NCI-H2227 (cell line): ENCODE data around the gene L1CAM.

Experiments
- DNase-seq: peaks from one replicate; lab custom pipeline; 2025; ENCODE audit not compliant: unreplicated experiment; lab: John Stamatoyannopoulos, UW

Gene L1CAM

GRCh38 chrX:153878969-153879653, 6.9 kb downstream of the L1CAM start:
- peak; percentile 85 for DNase-seq

- DNase-seq: no peak
Observed at GRCh38 chrX:153878345-153878744, 7.6 kb downstream of the L1CAM start.

DNA sequence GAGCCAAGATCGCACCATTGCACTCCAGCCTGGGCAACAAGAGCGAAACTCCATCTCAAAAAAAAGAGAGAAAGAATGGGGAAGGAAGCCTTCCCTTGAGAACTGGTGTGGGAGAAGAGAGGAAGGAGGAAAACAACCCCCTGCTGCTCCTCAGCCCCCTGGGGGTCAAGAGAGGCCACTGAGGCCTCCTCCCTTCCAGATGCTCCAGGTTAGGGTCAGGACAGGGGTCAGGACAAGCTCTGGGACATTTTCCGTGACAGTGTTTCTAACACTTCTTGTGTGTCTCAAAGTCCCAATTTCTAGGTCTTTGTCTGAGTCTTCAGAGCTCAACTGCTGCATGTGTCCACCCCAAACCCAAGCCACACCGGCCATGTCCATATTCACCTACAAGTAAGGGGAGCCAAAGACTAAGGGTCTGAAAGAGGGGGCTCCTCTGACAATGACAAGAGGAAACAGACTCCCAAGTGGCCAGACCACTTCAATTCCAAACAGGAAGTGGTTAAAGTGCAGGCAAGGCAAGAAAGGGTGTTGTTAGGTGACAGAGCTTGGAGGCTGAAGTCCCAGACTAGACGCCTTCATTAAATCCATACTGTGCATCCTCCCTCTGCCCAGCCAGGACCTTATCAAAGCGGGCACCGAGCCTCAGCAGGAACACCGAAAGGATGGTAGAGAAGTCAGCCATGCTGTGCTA, 8.3 kb downstream of the L1CAM start:
- no peak for DNase-seq

DNA sequence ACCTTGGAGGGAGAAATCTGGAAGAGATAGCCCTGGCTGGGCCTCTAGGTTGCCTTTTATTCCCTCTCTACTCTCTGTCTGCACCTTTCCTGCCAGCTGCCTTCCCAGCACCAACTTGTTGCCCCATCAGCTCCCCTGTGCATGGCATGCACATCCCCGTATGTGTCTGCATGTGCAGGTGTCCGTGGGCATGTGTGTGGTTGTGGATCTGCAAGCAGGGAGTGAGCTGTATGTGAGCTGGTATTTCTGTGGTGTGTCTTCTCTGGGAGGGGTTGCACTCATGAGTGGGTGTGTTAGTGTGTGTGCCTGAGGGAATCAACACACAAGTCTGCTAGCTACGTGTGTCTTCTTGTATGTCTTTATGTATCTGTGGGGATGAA, 9.9 kb downstream of the L1CAM start:
- DNase-seq: no peak

- peak; percentile 62 for DNase-seq
Observed at GRCh38 chrX:153875391-153876111, 10.4 kb downstream of the L1CAM start.

DNA sequence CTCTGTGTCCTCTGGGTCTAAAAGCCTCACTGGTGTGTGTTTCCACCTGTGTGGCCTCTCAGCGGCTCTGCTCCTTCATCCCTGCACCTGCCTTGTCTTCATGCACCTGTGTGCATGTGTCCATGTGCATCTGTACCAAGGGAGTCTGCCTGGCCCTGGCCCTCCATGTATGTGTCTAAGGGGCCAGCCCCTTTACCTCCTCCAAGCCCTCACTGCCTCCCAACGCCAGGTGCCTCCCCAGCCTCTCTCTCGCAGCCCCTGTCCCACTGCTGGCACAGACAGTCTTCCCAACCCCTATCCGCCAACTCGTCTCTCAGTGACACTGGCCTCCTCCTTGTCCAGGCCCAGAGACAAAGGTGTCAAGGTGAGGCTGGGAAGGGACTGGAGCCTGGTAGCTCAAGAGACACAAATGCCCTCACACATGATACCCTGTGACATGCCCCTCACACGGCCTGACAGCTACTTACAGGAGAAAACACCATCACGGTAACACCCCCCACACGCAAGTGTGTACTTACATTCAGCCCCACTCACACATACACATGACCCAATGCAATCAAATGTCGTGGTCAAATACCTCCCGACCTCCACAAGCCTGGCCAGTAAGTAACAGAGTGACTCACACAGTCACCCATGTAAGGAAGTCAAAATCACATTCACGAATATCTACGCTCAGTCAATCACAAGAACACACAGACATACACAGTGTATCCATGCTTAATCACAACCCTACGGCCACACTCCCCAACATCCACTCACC, 11.4 kb downstream of the L1CAM start:
- no peak for DNase-seq

GRCh38 chrX:153874085-153874365, 11.9 kb downstream of the L1CAM start:
- DNase-seq: no peak

- peak; percentile 36 for DNase-seq
Observed at GRCh38 chrX:153873282-153874084, 12.5 kb downstream of the L1CAM start.

DNA sequence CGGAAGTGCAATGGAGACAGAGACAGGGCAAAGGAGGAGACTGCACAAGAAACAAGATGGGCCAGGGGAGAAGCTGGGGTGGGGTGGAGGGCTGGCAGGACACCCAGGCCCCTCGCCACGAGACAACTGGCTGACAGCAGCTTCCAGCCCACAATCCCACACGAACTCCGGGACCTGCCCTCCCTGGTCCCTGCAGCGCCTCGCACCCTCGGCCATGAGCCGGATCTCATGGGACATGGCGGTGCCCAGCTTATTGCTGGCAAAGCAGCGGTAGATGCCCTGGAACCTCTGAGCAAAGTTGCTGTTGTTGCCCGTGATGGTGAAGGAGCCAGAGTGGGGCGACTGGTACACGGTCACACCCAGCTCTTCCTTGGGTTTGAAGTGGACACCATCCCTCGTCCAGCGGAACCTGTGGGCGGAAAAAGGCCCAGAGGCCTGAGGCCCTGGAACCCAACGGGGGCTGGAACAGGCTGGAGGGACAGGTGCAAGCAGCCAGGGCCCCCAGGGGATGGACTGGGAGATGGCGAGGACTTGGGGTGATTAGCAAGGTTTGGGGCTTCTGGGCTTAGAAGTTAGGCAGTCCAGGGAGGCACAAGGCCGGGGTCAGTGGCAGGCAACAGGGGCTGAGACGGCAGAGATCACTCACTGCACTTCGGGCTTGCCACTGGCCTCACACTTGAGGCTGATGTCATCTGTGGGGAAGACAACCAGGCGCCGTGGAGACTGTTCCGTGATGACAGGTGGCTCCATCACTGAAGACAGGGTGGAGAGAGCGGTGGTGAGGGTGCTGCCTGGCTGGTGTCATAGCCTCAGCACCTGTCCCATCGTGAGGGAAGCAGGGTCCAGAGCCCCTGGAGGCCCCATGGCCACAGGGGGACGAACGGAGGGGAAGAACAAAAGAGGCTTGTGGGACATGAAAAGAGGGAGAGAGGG, 13.8 kb downstream of the L1CAM start:
- no peak for DNase-seq

GRCh38 chrX:153871451-153871850, 14.5 kb downstream of the L1CAM start:
- DNase-seq: peak; percentile 83

GRCh38 chrX:153870791-153871360, 15.1 kb downstream of the L1CAM start:
- DNase-seq: peak; percentile 20

DNA sequence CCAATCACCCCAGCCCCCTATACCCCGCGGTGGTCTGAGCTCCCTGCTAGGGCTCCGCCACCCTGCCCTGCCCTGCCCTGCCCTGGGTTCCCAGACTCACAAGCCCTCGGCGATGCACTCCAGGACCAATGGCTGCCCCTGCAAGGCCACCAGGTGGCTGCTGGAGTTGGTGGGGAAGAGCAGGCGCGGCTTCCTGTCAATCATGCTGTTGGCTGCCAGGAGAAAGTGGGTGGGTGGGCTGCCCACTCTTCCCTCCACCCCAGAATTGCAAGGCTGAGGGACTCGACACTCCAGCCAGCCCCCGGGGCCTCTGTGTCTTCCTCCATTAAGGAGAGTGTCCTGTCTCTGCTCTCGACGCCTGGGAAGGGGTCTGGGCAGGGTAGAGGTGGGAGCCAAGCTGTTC, 15.7 kb downstream of the L1CAM start:
- DNase-seq: no peak

- DNase-seq: no peak
Observed at GRCh38 chrX:153869473-153870287, 16.3 kb downstream of the L1CAM start.

DNA sequence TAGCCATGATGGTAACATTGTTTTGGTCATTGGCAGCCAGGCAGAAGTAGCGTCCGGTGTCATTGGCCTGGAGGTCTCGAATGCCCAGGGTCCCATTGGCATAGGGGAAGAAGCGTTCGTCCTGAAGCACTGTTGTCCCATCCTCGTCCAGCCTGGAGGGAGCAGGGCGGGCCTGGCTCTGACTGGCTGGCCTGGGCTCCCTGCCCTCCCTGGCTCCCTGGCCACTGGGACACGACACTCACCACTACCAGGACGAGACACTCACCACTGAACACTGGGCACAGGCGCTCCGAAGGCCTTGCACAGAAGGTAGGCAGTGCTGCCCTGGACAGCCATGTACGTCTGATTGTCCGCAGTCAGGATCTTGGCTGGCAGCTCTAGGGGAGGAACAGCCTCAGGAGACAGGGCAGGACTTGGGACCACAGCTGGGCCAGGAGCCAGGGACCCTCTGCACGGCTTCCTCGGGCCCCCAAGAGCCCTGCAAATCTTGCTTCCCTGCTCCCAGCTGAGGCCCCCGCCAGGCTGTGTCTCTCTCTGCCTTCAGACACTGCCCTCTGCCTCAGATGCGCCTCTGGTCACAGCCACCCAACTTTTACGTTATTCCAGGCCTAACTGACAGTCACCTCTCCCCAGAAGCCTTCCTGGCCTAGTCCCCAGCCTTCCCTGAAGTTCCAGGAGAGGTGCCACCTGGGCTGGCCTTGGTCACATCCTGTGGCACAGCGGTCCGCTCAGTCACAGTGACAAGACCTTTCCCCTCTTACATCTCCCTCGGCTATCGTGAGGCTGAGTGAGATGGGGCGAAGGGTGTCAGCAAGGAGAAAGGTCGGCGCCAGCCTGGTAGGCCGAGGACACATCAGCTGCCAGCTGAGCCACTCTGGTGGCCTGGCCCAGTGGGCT, 17.1 kb downstream of the L1CAM start:
- no peak for DNase-seq

DNA sequence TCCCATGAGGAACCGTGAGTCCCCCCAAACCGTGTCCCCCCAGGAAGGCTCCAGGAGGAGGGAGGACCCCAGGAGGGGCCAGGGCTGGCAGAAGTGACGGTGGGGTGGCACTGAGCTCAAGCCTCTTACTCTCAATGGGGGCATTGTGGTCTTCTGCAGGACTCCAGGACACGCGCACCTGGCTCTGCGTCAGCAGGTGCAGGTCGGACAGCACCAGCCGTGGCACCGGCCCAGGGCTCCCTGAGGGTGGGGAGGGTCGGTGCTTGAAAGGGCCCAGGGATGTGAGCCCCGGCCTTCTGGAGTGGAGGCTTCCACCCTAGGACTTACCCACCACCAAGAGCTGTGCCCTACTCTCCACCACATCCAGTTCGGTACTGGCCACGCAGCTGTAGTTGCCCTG, 18.3 kb downstream of the L1CAM start:
- no peak for DNase-seq

- DNase-seq: no peak
Observed at GRCh38 chrX:153867139-153867538, 18.8 kb downstream of the L1CAM start.

DNA sequence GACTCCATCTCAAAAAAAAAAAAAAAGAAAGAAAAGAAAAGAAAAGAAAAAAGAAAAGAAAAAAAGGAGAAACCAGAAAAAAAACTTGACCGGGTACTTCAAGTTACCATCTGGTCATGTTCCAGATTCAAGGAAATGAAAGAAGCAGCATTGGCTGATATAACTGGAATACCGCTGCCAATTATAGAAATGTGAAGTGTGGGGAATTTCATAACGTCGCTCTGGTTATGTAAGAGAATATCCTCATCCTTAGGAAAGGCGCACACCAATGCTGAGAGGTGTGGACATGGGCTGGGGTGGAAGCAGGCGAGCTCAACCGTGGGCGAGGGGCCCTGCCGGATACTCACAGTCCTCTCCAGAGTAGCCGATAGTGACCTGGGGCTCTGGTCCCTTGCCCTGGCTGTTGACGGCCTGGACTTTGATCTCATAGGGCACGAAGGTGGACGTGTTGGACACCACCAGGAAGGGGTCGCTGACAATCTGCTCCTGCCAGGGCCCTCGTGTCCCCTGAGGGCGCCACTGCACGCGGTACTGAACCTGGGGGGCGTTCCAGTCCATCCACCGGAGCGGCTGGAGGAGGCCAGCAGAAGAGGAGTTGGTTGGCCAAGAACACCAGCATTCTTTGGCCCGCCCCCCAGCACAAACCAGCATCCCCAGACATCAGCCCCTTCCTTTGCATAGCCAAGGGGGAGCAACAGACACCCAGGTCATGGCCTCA, 19.5 kb downstream of the L1CAM start:
- DNase-seq: no peak
